H54 (cell line): Measurements from ENCODE around the gene SOX12.
A peak's percentile ranks its signal among the peaks of the same experiment; 100 is the strongest.
"Not testable (repeated sequence)": the region's sequence is repeated elsewhere in the genome, so short reads cannot be mapped to it uniquely, and the experiment has no call there.

Experiments
- DNase-seq: peaks from one replicate; pipeline ENCODE4 v3.0.0; 2011; ENCODE audit warnings: low spot score, mixed read lengths; ENCODE audit not compliant: insufficient read length
- FAIRE-seq: peaks from 3 replicates; lab custom pipeline; 2011; peaks lifted over from hg19 to GRCh38; lab: Jason Lieb, UNC
- POLR2A ChIP-seq: IDR thresholded peaks from 2 replicates; pipeline ENCODE4 v1.6.1; 2011; ENCODE audit warnings: low read depth, mild to moderate bottlenecking, low read length

The SOX12 gene

DNA sequence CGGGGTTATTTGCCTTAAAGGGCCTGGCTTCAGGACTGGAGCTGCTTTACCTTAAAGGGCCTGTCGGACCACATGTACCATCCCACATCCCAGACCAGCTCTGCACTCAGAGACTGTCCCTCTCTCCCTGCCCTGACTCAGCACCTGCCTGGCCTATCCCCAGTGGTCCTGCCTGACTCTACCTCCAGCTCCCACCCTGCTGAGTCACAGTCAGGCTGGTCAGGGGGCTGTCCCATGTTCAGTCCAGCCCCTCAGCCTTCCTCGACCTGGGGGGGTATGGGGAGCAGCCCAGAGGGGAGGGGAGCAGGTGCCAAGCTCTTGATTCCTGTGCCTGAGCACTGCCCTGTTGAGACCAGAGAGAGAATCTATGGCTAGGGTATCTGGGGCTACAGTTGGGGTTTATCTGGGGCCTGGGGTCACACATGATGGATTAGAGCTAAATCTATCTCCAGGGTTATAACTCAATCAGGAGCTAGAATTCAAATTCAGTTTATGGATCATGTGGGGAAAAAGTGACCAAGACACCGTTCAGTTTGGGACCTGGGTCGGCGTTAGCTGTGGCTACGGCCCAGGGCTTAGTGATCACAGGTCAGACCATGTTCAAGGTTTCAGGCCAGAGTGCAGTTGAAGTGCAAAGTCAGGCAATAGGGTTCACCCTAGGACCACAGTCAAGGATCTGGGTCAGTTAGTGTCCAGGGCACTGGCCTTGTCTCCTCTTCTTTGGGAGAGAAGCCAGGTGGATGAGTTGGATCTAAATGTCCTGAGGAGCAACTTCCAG is 45.8 kb downstream of the SOX12 start:
- FAIRE-seq, result no peak
- TF ChIP-seq POLR2A, result no peak

DNA sequence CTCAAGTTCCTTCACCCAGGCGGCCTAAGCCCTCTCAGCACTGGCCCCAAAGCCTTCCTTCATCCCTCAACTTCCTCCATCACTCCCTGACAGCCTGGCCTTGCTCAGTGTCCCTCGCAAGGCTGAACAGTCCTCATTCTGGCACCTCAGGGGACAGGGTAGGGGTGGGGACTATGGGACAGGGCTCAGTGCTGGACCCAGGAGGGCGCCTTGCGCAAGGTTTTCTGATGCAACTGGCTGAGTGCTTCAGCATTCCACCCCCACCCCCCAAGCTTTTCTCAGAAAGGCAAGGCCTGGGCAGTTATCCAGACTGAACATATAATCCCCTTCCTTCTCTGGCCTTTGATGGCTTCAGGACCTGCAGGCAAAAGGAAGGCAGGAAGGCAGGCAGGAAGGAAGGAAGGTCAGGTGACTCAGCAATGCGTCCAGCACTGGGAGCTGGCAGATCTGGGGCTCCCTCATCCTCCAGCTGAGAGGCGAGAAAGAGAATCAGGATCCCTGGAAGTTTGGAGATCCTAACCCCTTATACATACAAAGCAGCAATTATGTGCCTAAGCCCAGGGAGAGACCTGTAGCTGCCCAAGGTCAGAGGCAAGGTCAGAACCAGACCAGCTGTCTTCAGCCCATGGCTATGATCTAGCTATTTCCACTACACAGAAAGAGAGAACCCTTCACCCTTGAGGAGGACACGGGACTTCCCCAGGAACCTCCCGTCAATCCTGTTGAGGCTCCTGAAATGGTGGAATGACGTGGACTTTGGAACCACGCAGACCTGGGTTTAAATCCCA is 46.6 kb downstream of the SOX12 start:
- FAIRE-seq (no peak), DNase-seq (peak; percentile 73)
- no peak for TF ChIP-seq POLR2A

More for the DNA sequence above, 45.8 kb downstream of the SOX12 start:
- no peak for DNase-seq

DNA sequence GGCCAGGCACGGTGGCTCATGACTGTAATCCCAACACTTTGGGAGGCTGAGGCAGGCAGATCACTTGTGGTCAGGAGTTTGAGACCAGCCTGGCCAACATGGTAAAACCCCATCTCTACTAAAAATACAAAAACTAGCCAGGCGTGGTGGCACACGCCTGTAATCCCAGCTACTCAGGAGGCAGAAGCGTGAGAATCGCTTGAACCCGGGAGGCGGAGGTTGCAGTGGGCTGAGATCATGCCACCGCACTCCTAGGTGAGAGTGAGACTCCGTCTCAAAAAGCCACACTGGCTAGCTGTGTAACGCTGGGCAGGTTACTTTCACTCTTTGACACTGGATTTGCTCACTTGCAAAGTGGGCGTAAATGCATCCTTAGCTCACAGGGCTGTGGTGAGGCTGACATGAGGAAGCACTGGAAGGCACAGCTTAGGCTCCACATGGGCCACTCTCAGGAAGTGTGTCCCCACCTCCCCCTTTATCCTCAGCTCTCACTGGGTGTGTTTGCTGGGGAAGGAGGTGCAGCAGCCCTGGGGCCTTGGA is 47.3 kb downstream of the SOX12 start:
- not testable (repeated sequence) for DNase-seq, FAIRE-seq

GRCh38 chr20:373171-373890 is 48.0 kb downstream of the SOX12 start:
- no peak for FAIRE-seq
- no peak for TF ChIP-seq POLR2A
- DNase-seq, result peak; percentile 69

- DNase-seq (no peak), FAIRE-seq (no peak)
Measured at GRCh38 chr20:375265-375889, 50.0 kb downstream of the SOX12 start.

GRCh38 chr20:376089-376488 is 50.7 kb downstream of the SOX12 start:
- FAIRE-seq (no peak), DNase-seq (no peak)
- no peak for TF ChIP-seq POLR2A

More at GRCh38 chr20:375265-375889, 50.0 kb downstream of the SOX12 start:
- no peak for TF ChIP-seq POLR2A

DNA sequence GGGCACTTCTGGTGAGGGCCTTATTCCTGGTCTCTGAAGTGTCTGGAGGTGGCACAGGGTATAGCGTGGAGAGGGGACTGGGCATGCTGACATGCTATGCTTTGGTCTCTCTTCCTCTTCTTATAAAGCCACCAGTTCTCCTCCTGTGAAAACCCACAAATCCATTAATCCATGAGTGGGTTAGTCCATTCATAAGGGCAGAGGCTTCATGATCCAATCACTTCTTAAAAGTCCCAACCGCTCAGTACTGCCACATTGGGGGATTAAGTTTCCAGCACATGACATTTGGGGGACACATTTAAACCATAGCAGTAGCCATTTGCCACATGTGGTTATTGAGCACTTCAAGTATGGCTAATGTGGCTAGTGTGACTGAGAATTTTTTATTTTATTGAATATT is 51.4 kb downstream of the SOX12 start:
- DNase-seq, result no peak
- FAIRE-seq, result no peak

GRCh38 chr20:377578-377977 is 52.2 kb downstream of the SOX12 start:
- FAIRE-seq, DNase-seq: not testable (repeated sequence)

More for the DNA sequence above, 51.4 kb downstream of the SOX12 start:
- TF ChIP-seq POLR2A, result no peak

DNA sequence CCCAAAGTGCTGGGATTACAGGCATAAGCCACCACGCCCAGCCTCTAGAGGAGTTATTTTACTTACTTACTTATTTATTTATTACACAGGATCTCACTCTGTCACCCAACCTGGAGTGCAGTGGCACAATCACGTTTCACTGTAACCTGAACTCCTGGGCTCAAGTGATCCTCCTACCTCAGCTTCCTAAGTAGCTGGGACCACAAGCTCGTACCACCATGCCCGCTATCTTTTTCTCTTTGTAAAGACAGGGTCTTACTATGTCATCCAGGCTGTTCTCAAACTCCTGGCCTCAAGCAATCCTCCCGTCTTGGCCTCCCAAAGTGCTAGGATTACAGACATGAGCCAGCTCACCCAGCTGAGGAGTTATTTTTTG is 53.6 kb downstream of the SOX12 start:
- FAIRE-seq (no peak), DNase-seq (no peak)
- TF ChIP-seq POLR2A, result no peak
